Fibroblast of the conjunctiva (primary cell): ENCODE measurements around the gene TYW3.

Experiments
- DNase-seq: peaks from one replicate; pipeline ENCODE4 v3.0.0-alpha.2; 2010; ENCODE audit warnings: low read depth

Gene TYW3

GRCh38 chr1:74732960-74733603 is at the start of gene TYW3, which contains the start of gene CRYZ:
Gene TYW3 (plus strand): TSS chr1:74733152. CDS start chr1:74733245, 93 bp downstream.
Gene CRYZ (minus strand): TSS chr1:74733050. CDS start chr1:74724821, 8,229 bp downstream.
- DNase-seq: peak; percentile 84

- no peak for DNase-seq
These were observed 49.3 kb upstream of the TYW3 start for GRCh38 chr1:74683656-74684055.

- DNase-seq: no peak
These were observed 48.7 kb upstream of the TYW3 start for GRCh38 chr1:74684301-74684700.

- DNase-seq: no peak
These were observed 46.0 kb upstream of the TYW3 start for GRCh38 chr1:74686928-74687327.

- peak; percentile 20 for DNase-seq
These were observed 43.2 kb upstream of the TYW3 start for GRCh38 chr1:74689621-74690363.

- DNase-seq: no peak
These were observed 42.6 kb upstream of the TYW3 start for GRCh38 chr1:74690364-74690696.

GRCh38 chr1:74690909-74691308 is 42.0 kb upstream of the TYW3 start:
- no peak for DNase-seq

GRCh38 chr1:74693473-74693872 is 39.5 kb upstream of the TYW3 start:
- no peak for DNase-seq

- DNase-seq: no peak
These were observed 35.1 kb upstream of the TYW3 start for GRCh38 chr1:74697832-74698231.

GRCh38 chr1:74699331-74699730 is 33.6 kb upstream of the TYW3 start:
- DNase-seq: no peak

- no peak for DNase-seq
These were observed 29.4 kb upstream of the TYW3 start for GRCh38 chr1:74703386-74704182.

GRCh38 chr1:74712881-74713280 is 20.1 kb upstream of the TYW3 start:
- no peak for DNase-seq

GRCh38 chr1:74713849-74714248 is 19.1 kb upstream of the TYW3 start:
- no peak for DNase-seq

- no peak for DNase-seq
These were observed 18.3 kb upstream of the TYW3 start for GRCh38 chr1:74714429-74715235.

GRCh38 chr1:74715236-74715502 is 17.8 kb upstream of the TYW3 start:
- DNase-seq: no peak

- no peak for DNase-seq
These were observed 17.1 kb upstream of the TYW3 start for GRCh38 chr1:74715806-74716205.

GRCh38 chr1:74716822-74717221 is 16.1 kb upstream of the TYW3 start:
- DNase-seq: no peak

GRCh38 chr1:74717626-74718025 is 15.3 kb upstream of the TYW3 start:
- no peak for DNase-seq

GRCh38 chr1:74726063-74726462 is 6.9 kb upstream of the TYW3 start:
- no peak for DNase-seq

- DNase-seq: no peak
These were observed 4.2 kb upstream of the TYW3 start for GRCh38 chr1:74728736-74729135.

- peak; percentile 13 for DNase-seq
These were observed 3.0 kb upstream of the TYW3 start for GRCh38 chr1:74729741-74730478.
